GM12864 (cell line): ENCODE results near the gene PGBD2.
"Not testable (repeated sequence)": the region's sequence is repeated elsewhere in the genome, so short reads cannot be mapped to it uniquely, and the experiment has no call there.

Experiments used
- DNase-seq: peaks from one replicate; pipeline ENCODE4 v3.0.0-alpha.2; 2011; ENCODE audit warnings: low read depth
- H3K4me3 ChIP-seq: 2 replicates; pipeline ENCODE4 v1.5.1; 2011; ENCODE audit warnings: mild to moderate bottlenecking, low read depth, low read length, control low read depth

Gene PGBD2

GRCh38 chr1:248944134-248944999 lies 38.3 kb downstream of the PGBD2 start:
- DNase-seq, result not testable (repeated sequence)

DNA sequence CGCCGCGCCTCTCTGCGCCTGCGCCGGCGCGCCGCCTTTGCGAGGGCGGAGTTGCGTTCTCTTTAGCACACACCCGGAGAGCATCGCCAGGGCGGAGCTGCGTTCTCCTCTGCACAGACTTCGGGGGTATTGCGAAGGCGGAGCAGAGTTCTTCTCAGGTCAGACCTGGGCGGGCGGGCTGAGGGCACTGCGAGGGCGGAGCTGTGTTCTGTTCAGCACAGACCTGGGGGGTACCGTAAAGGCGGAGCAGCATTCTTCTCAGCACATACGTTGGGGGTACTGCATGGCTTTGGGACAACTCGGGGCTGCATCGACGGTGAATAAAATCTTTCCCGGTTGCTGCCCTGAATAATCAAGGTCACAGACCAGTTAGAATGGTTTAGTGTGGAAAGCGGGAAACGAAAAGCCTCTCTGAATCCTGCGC lies 39.0 kb downstream of the PGBD2 start:
- not testable (repeated sequence) for DNase-seq, H3K4me3 ChIP-seq

More at GRCh38 chr1:248944134-248944999, 38.3 kb downstream of the PGBD2 start:
- not testable (repeated sequence) for H3K4me3 ChIP-seq

DNA sequence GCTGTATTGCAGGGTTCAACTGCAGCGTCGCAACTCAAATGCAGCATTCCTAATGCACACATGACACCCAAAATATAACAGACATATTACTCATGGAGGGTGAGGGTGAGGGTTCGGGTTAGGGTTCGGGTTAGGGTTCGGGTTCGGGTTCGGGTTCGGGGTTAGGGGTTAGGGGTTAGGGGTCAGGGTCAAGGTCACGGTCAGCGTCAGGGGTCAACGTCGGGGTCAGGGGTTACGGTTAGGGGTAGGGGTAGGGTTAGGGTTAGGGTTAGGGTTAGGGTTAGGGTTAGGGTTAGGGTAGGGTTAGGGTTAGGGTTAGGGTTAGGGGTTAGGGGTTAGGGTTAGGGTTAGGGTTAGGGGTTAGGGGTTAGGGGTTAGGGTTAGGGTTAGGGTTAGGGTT lies 39.4 kb downstream of the PGBD2 start:
- H3K4me3 ChIP-seq, DNase-seq: not testable (repeated sequence)

DNA sequence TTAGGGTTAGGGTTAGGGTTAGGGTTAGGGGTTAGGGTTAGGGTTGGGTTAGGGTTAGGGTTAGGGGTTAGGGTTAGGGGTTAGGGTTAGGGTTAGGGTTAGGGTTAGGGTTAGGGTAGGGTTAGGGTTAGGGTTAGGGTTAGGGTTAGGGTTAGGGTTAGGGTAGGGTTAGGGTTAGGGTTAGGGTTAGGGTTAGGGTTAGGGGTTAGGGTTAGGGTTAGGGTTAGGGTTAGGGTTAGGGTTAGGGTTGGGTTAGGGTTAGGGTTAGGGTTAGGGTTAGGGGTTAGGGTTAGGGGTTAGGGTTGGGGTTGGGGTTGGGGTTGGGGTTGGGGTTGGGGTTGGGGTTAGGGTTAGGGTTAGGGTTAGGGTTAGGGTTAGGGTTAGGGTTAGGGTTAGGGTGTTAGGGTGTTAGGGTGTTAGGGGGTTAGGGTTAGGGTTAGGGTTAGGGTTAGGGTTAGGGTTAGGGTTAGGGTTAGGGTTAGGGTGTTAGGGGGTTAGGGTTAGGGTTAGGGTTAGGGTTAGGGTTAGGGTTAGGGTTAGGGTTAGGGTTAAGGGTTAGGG lies 39.9 kb downstream of the PGBD2 start:
- H3K4me3 ChIP-seq, DNase-seq: not testable (repeated sequence)
